Endothelial cell of umbilical vein (primary cell): Measurements from ENCODE around the gene ASB13. TPM values are rescaled to one million over a fixed set of nuclear protein-coding genes. Genes with fewer than 3 reads are reported as not detected.
A peak's percentile ranks its signal among the peaks of the same experiment; 100 is the strongest.

Experiments used
- BruUV-seq: library from RNA; stranded (reverse); fragments of 400-500 nt; replicated peaks from 2 replicates; lab custom pipeline; 2021; lab: Mats Ljungman, UMichigan
- CTCF ChIA-PET: fragments of 300-600, 350-600 bp; sonication (Branson Sonifier 250); formaldehyde crosslinking; loops from one replicate; lab custom pipeline; 2021; ENCODE audit warnings: antibody characterized with exemption, inconsistent platforms; lab: Charles Lee
- POLR2A ChIA-PET: fragments of 300-600, 350-600 bp; sonication (Branson Sonifier 250); formaldehyde crosslinking; loops from one replicate; lab custom pipeline; 2021; ENCODE audit warnings: antibody characterized with exemption, inconsistent platforms; lab: Charles Lee
- DNase-seq: peaks from one replicate; pipeline ENCODE4 v3.0.0-alpha.2; 2011; ENCODE audit warnings: low read depth, low spot score
- FAIRE-seq: peaks from 2 replicates; lab custom pipeline; 2011; peaks lifted over from hg19 to GRCh38; lab: Jason Lieb, UNC
- H2AFZ ChIP-seq: 2 replicates; pipeline ENCODE4 v1.6.0; 2012; ENCODE audit warnings: low read depth, low read length, control low read depth, inconsistent platforms
- H3K27ac ChIP-seq: 2 replicates; pipeline ENCODE4 v1.5.1; 2011; ENCODE audit warnings: low read depth, mild to moderate bottlenecking, control low read depth, low read length, moderate library complexity; ENCODE audit not compliant: insufficient read depth
- H3K27me3 ChIP-seq, 2 experiments: 2 replicates each; pipeline versions ENCODE4 v1.6.0 to v1.6.1; 2011; ENCODE audit warnings: low read length in 2 of 2, mixed read lengths in 1 of 2; ENCODE audit not compliant: control insufficient read depth in 2 of 2, insufficient read depth in 2 of 2
- H3K36me3 ChIP-seq, 2 experiments: 2 replicates in 1 of 2; 3 replicates in 1 of 2; pipeline ENCODE4 v1.5.1; 2011; ENCODE audit warnings: low read length in 2 of 2, mild to moderate bottlenecking in 1 of 2, moderate library complexity in 1 of 2; ENCODE audit not compliant: control insufficient read depth in 2 of 2, insufficient read depth in 2 of 2; ENCODE audit errors: extremely low read depth in 1 of 2
- H3K4me1 ChIP-seq: 3 replicates; pipeline ENCODE4 v1.5.1; 2011; ENCODE audit warnings: mild to moderate bottlenecking, low read length; ENCODE audit not compliant: control insufficient read depth, insufficient read depth; ENCODE audit errors: extremely low read depth
- H3K4me2 ChIP-seq: 2 replicates; pipeline ENCODE4 v1.6.1; 2011; ENCODE audit warnings: low read length, control low read depth, mixed read lengths; ENCODE audit not compliant: insufficient read depth
- H3K4me3 ChIP-seq, 3 experiments: fragments of 200-600 bp in 1 of 3; sonication (generic), shearing (Covaris generic) in 1 of 3; replicated peaks in 1 of 3; 2 replicates each; pipeline ENCODE4 v1.5.1; 2011 to 2016; ENCODE audit warnings: control low read depth in 3 of 3, low read length in 3 of 3, mild to moderate bottlenecking in 2 of 3, inconsistent platforms in 1 of 3, low read depth in 1 of 3, moderate library complexity in 1 of 3; ENCODE audit not compliant: insufficient read depth in 1 of 3
- H3K79me2 ChIP-seq: 2 replicates; pipeline ENCODE4 v1.6.0; 2012; ENCODE audit warnings: low read length, inconsistent platforms; ENCODE audit not compliant: control insufficient read depth, insufficient read depth
- H3K9ac ChIP-seq: replicated peaks from 2 replicates; pipeline ENCODE3; 2011; ENCODE audit warnings: low read length, control low read depth; ENCODE audit not compliant: insufficient read depth; ENCODE audit errors: extremely low read depth
- H3K9me1 ChIP-seq: replicated peaks from 3 replicates; pipeline ENCODE4 v1.6.0; 2011; ENCODE audit warnings: mild to moderate bottlenecking, low read length; ENCODE audit not compliant: control insufficient read depth, insufficient read depth; ENCODE audit errors: extremely low read depth
- H3K9me3 ChIP-seq: replicated peaks from 2 replicates; pipeline ENCODE4 v1.5.1; 2012; ENCODE audit warnings: low read length, inconsistent platforms; ENCODE audit not compliant: control insufficient read depth, insufficient read depth
- H4K20me1 ChIP-seq: replicated peaks from 2 replicates; pipeline ENCODE3; 2011; ENCODE audit warnings: mild to moderate bottlenecking, low read length; ENCODE audit not compliant: control insufficient read depth, insufficient read depth; ENCODE audit errors: extremely low read depth
- FOS ChIP-seq: IDR thresholded peaks from 2 replicates; pipeline ENCODE4 v1.6.1; 2011; ENCODE audit warnings: mild to moderate bottlenecking, low read length, moderate library complexity, borderline replicate concordance; ENCODE audit not compliant: insufficient read depth
- GATA2 ChIP-seq: IDR thresholded peaks from 2 replicates; pipeline ENCODE4 v1.7.0; 2011; ENCODE audit warnings: low read depth, mild to moderate bottlenecking, moderate library complexity, mixed read lengths, low read length; ENCODE audit not compliant: insufficient read length, insufficient read depth
- JUN ChIP-seq: IDR thresholded peaks from 2 replicates; pipeline ENCODE4 v1.6.1; 2011; ENCODE audit warnings: borderline replicate concordance, low read depth; ENCODE audit not compliant: insufficient read length, insufficient read depth
- MYC ChIP-seq: IDR thresholded peaks from one replicate; pipeline ENCODE4 v1.6.1; 2011; ENCODE audit warnings: mild to moderate bottlenecking, low read depth, low read length
- POLR2AphosphoS5 ChIP-seq: IDR thresholded peaks from 2 replicates; pipeline ENCODE4 v1.6.1; 2012; ENCODE audit warnings: low read depth, mild to moderate bottlenecking, control low read depth, low read length, moderate library complexity; ENCODE audit not compliant: insufficient read depth
- dilution Hi-C: fragments of 300-500 bp; cut with MboI; formaldehyde crosslinking; loops from one replicate; pipeline ENCODE4 v1.15.0; 2019; ENCODE audit warnings: low sequenced_read_pairs; ENCODE audit not compliant: extremely low pct_ligation_motif_present
- intact Hi-C: fragments of 100-400 bp; cut with micrococcal nuclease; formaldehyde crosslinking; loops from one replicate; pipeline ENCODE4 v1.10.0; 2022
- polyA plus RNA-seq, 4 experiments: library from polyadenylated mRNA; depleted of rRNA in 3 of 4; stranded (reverse) in 3 of 4; unstranded in 1 of 4; fragments of >200 nt; gene quantifications; 2 replicates each; pipeline versions ENCODE4 v1.2.1 to v1.2.3, GENCODE V29; 2011 to 2012; ENCODE audit warnings: missing spikeins in 1 of 4
- total RNA-seq: library from RNA; stranded (reverse); gene quantifications from 2 replicates; pipeline ENCODE4 v1.2.3, GENCODE V29; 2021
- TF ChIP-seq, protein P1 (sequence below): IDR thresholded peaks from 2 replicates; pipeline ENCODE4 v1.6.1; 2011; ENCODE audit not compliant: insufficient read depth, insufficient read length

The ASB13 gene
- total and polyA plus RNA-seq, 2 donors (not counting 3 experiments of a cell fraction or from before 2014, with no cell fraction given) = 6.3 to 7.3 TPM

- no TSS peak for BruUV-seq
- Histone ChIP-seq H3K27me3 (no peaks in the 10 kb centered on the region), H4K20me1 (no peaks in the 10 kb centered on the region), H3K4me3 (no peak overlapping the region), H3K9me1 (no peaks in the 10 kb centered on the region), H3K4me2 (no peak overlapping the region), H3K27ac (no peak overlapping the region), H3K9ac (no peak overlapping the region), H3K9me3 (no peaks in the 10 kb centered on the region), H3K79me2 (no peaks in the 10 kb centered on the region), H2AFZ (no peak overlapping the region), H3K36me3 (no peaks in the 10 kb centered on the region), H3K4me1 (no peaks in the 10 kb centered on the region)
- intact Hi-C loops = no loop called here
- FAIRE-seq = no peak
- POLR2A ChIA-PET = no interaction called here
- CTCF ChIA-PET = no interaction called here
- TF ChIP-seq POLR2AphosphoS5 (no peak), JUN (no peak), FOS (peak; percentile 14), GATA2 (no peak), MYC (no peak)
- TF ChIP-seq, protein P1, sequence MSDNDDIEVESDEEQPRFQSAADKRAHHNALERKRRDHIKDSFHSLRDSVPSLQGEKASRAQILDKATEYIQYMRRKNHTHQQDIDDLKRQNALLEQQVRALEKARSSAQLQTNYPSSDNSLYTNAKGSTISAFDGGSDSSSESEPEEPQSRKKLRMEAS = no peak
- no peak for DNase-seq
- dilution Hi-C loops = no loop called here
Observed at GRCh38 chr10:5659702-5660528, 6.5 kb downstream of the ASB13 start.
